ENCODE results near the gene YY1. TPM values are rescaled to one million over a fixed set of nuclear protein-coding genes. Genes with fewer than 3 reads are reported as not detected.

YY1 gene
- total and polyA plus RNA-seq, 10 donors = 28.4 to 64.1 (median 56.9) TPM

- 0 to 6% (median 1%) methylated on average over 6 to 90 of the region's 90 CpGs for WGBS, 5 donors
- peak; percentile 99 for DNase-seq
- peak overlapping the region; percentile 95 to 100 (median 98) for H3K27ac ChIP-seq
- peaks cover 8 to 26% (median 21%) of the 10 kb centered on the region in 6 donors for H3K4me1 ChIP-seq
- H3K36me3 ChIP-seq = no peaks in the 10 kb centered on the region
- intact Hi-C loops (cut with DNase I; ENCODE audit: low total_unique reads) = no loop called here
- peak; percentile 95 to 97 (median 96) for TF ChIP-seq POLR2AphosphoS5 (IDR thresholded peaks at IDR 0.05)
- TF ChIP-seq CTCF (IDR thresholded peaks at IDR 0.05 in 8 of 11, conservative IDR thresholded peaks at IDR 0.05 in 3 of 11) = peak in 1 of 11 experiments; percentile 11
- TF ChIP-seq POLR2A (IDR thresholded peaks at IDR 0.05) = peak; percentile 37 to 73 (median 53)
- H3K27me3 ChIP-seq (replicated peaks in 1 of 7) = no peaks in the 10 kb centered on the region
- peak overlapping the region; percentile 58 to 95 (median 72) for H3K4me3 ChIP-seq
- no peaks in the 10 kb centered on the region for H3K9me3 ChIP-seq
Measured at GRCh38 chr14:100213956-100214769, 24.8 kb upstream of the YY1 start.

GRCh38 chr14:100214770-100215083 is 24.2 kb upstream of the YY1 start:
- Histone ChIP-seq H3K9me3 (no peaks in the 10 kb centered on the region), H3K36me3 (no peaks in the 10 kb centered on the region), H3K4me1 (peaks cover 8 to 32% (median 21%) of the 10 kb centered on the region in 6 donors), H3K4me3 (peak overlapping the region; percentile 58 to 95 (median 72)), H3K27me3 (replicated peaks in 1 of 7) (no peaks in the 10 kb centered on the region), H3K27ac (peak overlapping the region; percentile 95 to 100 (median 98))
- WGBS, 5 donors = 22 to 27% (median 25%) methylated on average over 12 of the region's 12 CpGs
- TF ChIP-seq POLR2A (IDR thresholded peaks at IDR 0.05) (no peak), POLR2AphosphoS5 (IDR thresholded peaks at IDR 0.05) (no peak), CTCF (IDR thresholded peaks at IDR 0.05 in 8 of 11, conservative IDR thresholded peaks at IDR 0.05 in 3 of 11) (no peak)
- intact Hi-C loops (cut with DNase I; ENCODE audit: low total_unique reads) = no loop called here
- DNase-seq = no peak

GRCh38 chr14:100215330-100215885 is 23.5 kb upstream of the YY1 start:
- Histone ChIP-seq H3K36me3 (no peaks in the 10 kb centered on the region), H3K4me3 (peak overlapping the region in 1 of 8 donors; percentile 95), H3K4me1 (peaks cover 8 to 34% (median 21%) of the 10 kb centered on the region in 6 donors), H3K9me3 (no peaks in the 10 kb centered on the region), H3K27ac (peak overlapping the region in 6 of 8 donors; percentile 95 to 100 (median 98)), H3K27me3 (replicated peaks in 1 of 7) (no peaks in the 10 kb centered on the region)
- 89 to 96% (median 92%) methylated on average over 12 of the region's 12 CpGs for WGBS, 5 donors
- peak; percentile 76 for DNase-seq
- TF ChIP-seq POLR2A (IDR thresholded peaks at IDR 0.05) (no peak), POLR2AphosphoS5 (IDR thresholded peaks at IDR 0.05) (no peak), CTCF (IDR thresholded peaks at IDR 0.05 in 8 of 11, conservative IDR thresholded peaks at IDR 0.05 in 3 of 11) (no peak)
- intact Hi-C loops (cut with DNase I; ENCODE audit: low total_unique reads) = no loop called here

- H3K27ac ChIP-seq = no peak overlapping the region
- H3K4me3 ChIP-seq = no peak overlapping the region
- peaks cover 12 to 59% (median 44%) of the 10 kb centered on the region in 6 donors for H3K4me1 ChIP-seq
- H3K9me3 ChIP-seq = no peaks in the 10 kb centered on the region
- H3K27me3 ChIP-seq (replicated peaks in 1 of 7) = no peaks in the 10 kb centered on the region
- no peaks in the 10 kb centered on the region for H3K36me3 ChIP-seq
- intact Hi-C loops (cut with DNase I; ENCODE audit: low total_unique reads) = no loop called here
- peak; percentile 20 for DNase-seq
- TF ChIP-seq CTCF (IDR thresholded peaks at IDR 0.05 in 8 of 11, conservative IDR thresholded peaks at IDR 0.05 in 3 of 11) = no peak
- TF ChIP-seq POLR2A (IDR thresholded peaks at IDR 0.05) = no peak
- no peak for TF ChIP-seq POLR2AphosphoS5 (IDR thresholded peaks at IDR 0.05)
- WGBS, 5 donors = 87 to 98% (median 94%) methylated on average over 4 of the region's 4 CpGs
Measured at GRCh38 chr14:100219126-100219785, 19.7 kb upstream of the YY1 start.
